Left lung (tissue), 10 donors: ENCODE results near the gene CDK19. TPM values are rescaled to one million over a fixed set of nuclear protein-coding genes. Genes with fewer than 3 reads are reported as not detected.

Source experiments
- ATAC-seq: fragments of 200-7000 bp; cut with Tn5 transposase; one replicate; pipeline ENCODE4 v1.9.1; 2020; ENCODE audit warnings: moderate library complexity
- DNase-seq, 4 donors: peaks; one replicate each; pipeline ENCODE4 v3.0.0-alpha.2; 2013 to 2020
- H3K27ac ChIP-seq, 2 donors: fragments of 200-600 bp; sonication (generic) in 1 of 2; one replicate each; pipeline versions ENCODE4 v1.5.0 to v1.8.0; 2020 to 2021
- H3K27me3 ChIP-seq, 2 donors: fragments of 200-600 bp; sonication (generic) in 1 of 2; one replicate each; pipeline versions ENCODE4 v1.5.0 to v1.8.0; 2020 to 2021
- H3K36me3 ChIP-seq, 2 donors: fragments of 200-600 bp; sonication (generic) in 1 of 2; one replicate each; pipeline versions ENCODE4 v1.5.0 to v1.8.0; 2020 to 2021
- H3K4me1 ChIP-seq, 2 donors: fragments of 200-600 bp; one replicate each; pipeline ENCODE4 v1.8.0; 2021
- H3K4me3 ChIP-seq, 2 donors: fragments of 200-600 bp; sonication (generic) in 1 of 2; one replicate each; pipeline versions ENCODE4 v1.5.0 to v1.8.0; 2020 to 2021; ENCODE audit warnings: mild to moderate bottlenecking in 1 of 2
- H3K9me3 ChIP-seq, 2 donors: fragments of 200-600 bp; sonication (generic) in 1 of 2; one replicate each; pipeline versions ENCODE4 v1.5.0 to v1.8.0; 2020 to 2021
- CTCF ChIP-seq, 2 donors: fragments of 200-600 bp; sonication (generic) in 1 of 2; IDR thresholded peaks; one replicate each; pipeline versions ENCODE4 v1.5.0 to v1.8.0; 2021; ENCODE audit warnings: antibody characterized with exemption in 2 of 2
- intact Hi-C, 2 donors: fragments of 100-400 bp; cut with DNase I; formaldehyde crosslinking; loops; one replicate each; pipeline versions ENCODE4 v1.11.2 to v1.14.2; 2022
- polyA plus RNA-seq, 6 donors: library from polyadenylated mRNA; unstranded; fragments of 120-200 nt; gene quantifications; one replicate each; pipeline ENCODE4 v1.2.1, GENCODE V29; 2013; ENCODE audit not compliant: insufficient read length in 6 of 6
- total RNA-seq, 2 donors: library from RNA; stranded (reverse); fragmentation: NEBNext Ultra II Directional; extraction: Animal tissue kit (Norgen Biotek cat#: 25700); gene quantifications; one replicate each; pipeline ENCODE4 v1.2.1, GENCODE V29; 2021
- donor health status: DM: no; HTN: yes; CAD: no.
- donor health status: DM: no; HTN: no; CAD: no.

The CDK19 gene
- total and polyA plus RNA-seq, 8 donors = 18.4 to 46.1 (median 36.2) TPM

DNA sequence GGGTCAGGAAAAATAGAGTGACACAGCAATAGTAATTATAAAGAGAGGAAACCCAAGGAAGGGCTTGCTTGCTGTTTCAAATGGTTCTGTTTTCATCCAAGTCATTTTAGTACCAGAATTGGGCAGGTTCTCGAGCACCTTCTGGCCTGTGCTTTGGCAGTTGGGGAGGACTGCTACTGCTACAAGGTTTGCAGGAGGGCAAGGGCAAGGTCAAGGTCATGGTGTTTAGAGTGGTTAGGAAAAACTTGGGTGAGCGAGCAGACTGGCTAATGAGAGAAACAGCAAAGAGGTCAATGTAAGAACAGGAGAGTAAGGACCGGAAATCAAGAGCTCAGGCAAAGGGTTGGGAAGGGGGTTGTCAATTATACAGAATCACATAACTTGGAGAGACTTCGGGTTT is 164.5 kb downstream of the CDK19 start:
- intact Hi-C loops = no loop called here
- Histone ChIP-seq H3K36me3 (peaks cover 0 to 8% of the 10 kb centered on the region in 2 donors), H3K27ac (no peak overlapping the region), H3K4me3 (no peak overlapping the region), H3K27me3 (no peaks in the 10 kb centered on the region), H3K9me3 (peaks cover 0 to 3% of the 10 kb centered on the region in 2 donors), H3K4me1 (no peaks in the 10 kb centered on the region)
- no peak for ATAC-seq
- DNase-seq = no peak
- no peak for TF ChIP-seq CTCF (IDR thresholded peaks at IDR 0.05)

GRCh38 chr6:110649704-110650103 is 165.6 kb downstream of the CDK19 start:
- H3K9me3 ChIP-seq = peaks cover 0 to 3% of the 10 kb centered on the region in 2 donors
- H3K36me3 ChIP-seq = peaks cover 0 to 14% of the 10 kb centered on the region in 2 donors
- TF ChIP-seq CTCF (IDR thresholded peaks at IDR 0.05) = no peak
- intact Hi-C loops = no loop called here
- ATAC-seq = no peak
- no peaks in the 10 kb centered on the region for H3K4me1 ChIP-seq
- no peak overlapping the region for H3K27ac ChIP-seq
- no peak for DNase-seq
- H3K27me3 ChIP-seq = no peaks in the 10 kb centered on the region
- H3K4me3 ChIP-seq = no peak overlapping the region

DNA sequence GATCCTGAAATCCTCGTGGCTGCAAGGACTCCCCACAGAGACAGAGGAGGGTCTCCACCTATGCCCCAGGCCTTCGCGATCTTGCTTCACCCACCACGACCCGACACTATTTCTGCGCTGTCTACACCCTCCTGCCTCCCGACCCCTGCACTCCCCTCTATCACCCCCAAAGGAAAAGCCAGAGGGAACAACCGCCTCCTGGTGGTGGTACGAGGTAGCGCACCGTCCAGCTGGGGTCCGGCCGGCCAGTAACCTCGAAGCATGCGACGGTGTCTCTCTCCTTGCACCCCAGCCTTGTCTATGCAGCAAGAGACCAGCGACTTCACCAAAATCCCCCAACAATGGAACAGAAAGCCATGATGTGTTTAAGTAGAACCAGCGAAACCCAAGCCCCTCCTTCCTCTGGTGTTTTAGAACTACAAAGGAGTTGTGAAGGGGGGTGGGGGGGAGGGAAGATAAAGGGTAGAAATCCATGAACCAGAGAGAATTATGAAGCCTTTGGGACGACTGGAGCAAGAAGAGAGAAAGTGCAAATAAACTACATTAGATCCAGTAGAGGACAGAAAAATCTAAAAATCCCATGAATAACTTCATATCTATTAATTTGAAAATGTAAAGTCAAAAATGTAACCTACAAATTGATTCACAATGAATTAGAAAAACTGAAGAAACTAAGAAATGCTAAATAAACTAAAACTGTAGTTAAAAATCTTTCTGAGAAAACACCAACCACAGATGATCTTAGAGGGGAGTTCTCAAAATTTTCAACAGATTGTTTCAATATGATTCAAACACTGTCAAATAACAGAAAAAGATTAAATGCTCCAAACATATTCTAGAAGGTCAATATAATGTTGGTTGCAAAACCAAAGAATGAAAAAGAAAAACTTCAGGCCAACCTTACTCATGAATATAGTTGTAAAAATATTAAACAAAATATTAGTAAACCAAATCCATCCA is 168.0 kb downstream of the CDK19 start:
- intact Hi-C loops = no loop called here
- DNase-seq = peak in 1 of 4 donors; percentile 28

DNA sequence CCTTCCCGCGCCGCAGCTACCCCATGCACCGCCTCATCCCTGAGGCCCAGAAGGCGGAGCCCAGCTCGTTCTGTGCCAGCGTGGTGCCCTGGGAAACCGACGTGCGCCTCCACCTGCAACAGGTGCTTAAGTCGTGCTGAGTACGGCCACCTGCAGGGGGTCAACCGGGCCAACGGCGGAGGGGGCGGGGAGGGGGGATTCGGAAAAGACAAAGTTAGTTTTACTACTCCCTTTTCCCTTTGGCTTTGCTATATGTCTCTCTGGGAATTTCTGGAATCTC is 168.9 kb downstream of the CDK19 start:
- DNase-seq (no peak), ATAC-seq (no peak)
- H3K36me3 ChIP-seq = peaks cover 0 to 14% of the 10 kb centered on the region in 2 donors
- no peak overlapping the region for H3K4me3 ChIP-seq
- no peak overlapping the region for H3K27ac ChIP-seq
- H3K27me3 ChIP-seq = no peaks in the 10 kb centered on the region
- no peak for TF ChIP-seq CTCF (IDR thresholded peaks at IDR 0.05)
- H3K4me1 ChIP-seq = no peaks in the 10 kb centered on the region
- peaks cover 0 to 3% of the 10 kb centered on the region in 2 donors for H3K9me3 ChIP-seq
- intact Hi-C loops = no loop called here

More for the DNA sequence above, 168.0 kb downstream of the CDK19 start:
- no peaks in the 10 kb centered on the region for H3K27me3 ChIP-seq
- H3K27ac ChIP-seq = no peak overlapping the region
- no peaks in the 10 kb centered on the region for H3K4me1 ChIP-seq
- H3K9me3 ChIP-seq = peaks cover 0 to 3% of the 10 kb centered on the region in 2 donors
- H3K4me3 ChIP-seq = no peak overlapping the region
- TF ChIP-seq CTCF (IDR thresholded peaks at IDR 0.05) = peak in 1 of 2 donors; percentile 9
- ATAC-seq = no peak
- H3K36me3 ChIP-seq = peaks cover 0 to 14% of the 10 kb centered on the region in 2 donors

- Histone ChIP-seq H3K9me3 (peaks cover 0 to 3% of the 10 kb centered on the region in 2 donors), H3K4me3 (no peak overlapping the region), H3K36me3 (peaks cover 0 to 14% of the 10 kb centered on the region in 2 donors), H3K27me3 (no peaks in the 10 kb centered on the region), H3K27ac (no peak overlapping the region), H3K4me1 (no peaks in the 10 kb centered on the region)
- ATAC-seq (no peak), DNase-seq (peak in 1 of 4 donors; percentile 75)
- no peak for TF ChIP-seq CTCF (IDR thresholded peaks at IDR 0.05)
- intact Hi-C loops = no loop called here
Measured at GRCh38 chr6:110645685-110646418, 169.4 kb downstream of the CDK19 start.
